Activated CD8-positive, alpha-beta T cell treated with anti-CD3 and anti-CD28 coated beads for 36 hours (primary cell): ENCODE measurements around the gene PARP16. TPM values are rescaled to one million over a fixed set of nuclear protein-coding genes. Genes with fewer than 3 reads are reported as not detected.
"Not testable (repeated sequence)": the region's sequence is repeated elsewhere in the genome, so short reads cannot be mapped to it uniquely, and the experiment has no call there.

Experiments
- ATAC-seq: fragments of 200-7000 bp; cut with Tn5 transposase; one replicate; pipeline ENCODE4 v1.10.0; 2021; ENCODE audit warnings: mild to moderate bottlenecking, moderate library complexity
- CTCF ChIA-PET: fragments of 350-600 bp; sonication (Branson Sonifier 250); formaldehyde crosslinking; loops from one replicate; lab custom pipeline; 2021; ENCODE audit warnings: antibody characterized with exemption; lab: Charles Lee
- POLR2A ChIA-PET: fragments of 350-600 bp; sonication (Branson Sonifier 250); formaldehyde crosslinking; loops from one replicate; lab custom pipeline; 2021; ENCODE audit warnings: antibody characterized with exemption; lab: Charles Lee
- DNase-seq: peaks from one replicate; pipeline ENCODE4 v3.0.0-alpha.2; 2020
- H3K27ac Mint-ChIP-seq: one replicate; pipeline ENCODE4 v1.8.0; 2021; ENCODE audit warnings: mild to moderate bottlenecking, mixed read lengths
- H3K27me3 Mint-ChIP-seq: one replicate; pipeline ENCODE4 v1.8.0; 2021; ENCODE audit warnings: mixed read lengths
- H3K36me3 Mint-ChIP-seq: one replicate; pipeline ENCODE4 v1.8.0; 2021; ENCODE audit warnings: low read depth, mixed read lengths
- H3K4me1 Mint-ChIP-seq: one replicate; pipeline ENCODE4 v1.8.0; 2021; ENCODE audit warnings: low read depth, mixed read lengths
- H3K4me3 Mint-ChIP-seq: one replicate; pipeline ENCODE4 v1.8.0; 2021; ENCODE audit warnings: mild to moderate bottlenecking, moderate library complexity, mixed read lengths
- H3K9me3 Mint-ChIP-seq: one replicate; pipeline ENCODE4 v1.8.0; 2021; ENCODE audit warnings: mixed read lengths
- CTCF ChIP-seq: fragments of 200-600 bp; IDR thresholded peaks from one replicate; pipeline ENCODE4 v1.8.0; 2022; ENCODE audit warnings: antibody characterized with exemption, mild to moderate bottlenecking
- intact Hi-C: fragments of 100-400 bp; cut with micrococcal nuclease; formaldehyde crosslinking; loops from one replicate; pipeline ENCODE4 v1.10.0; 2022
- total RNA-seq, 2 experiments: library from RNA; stranded (reverse); gene quantifications; one replicate each; pipeline ENCODE4 v1.2.3, GENCODE V29; 2021

Gene PARP16
- total RNA-seq, 2 experiments from 2014 or later: 17.9 to 20.5 TPM

- H3K27ac Mint-ChIP-seq: no peak overlapping the region
- H3K27me3 Mint-ChIP-seq: no peaks in the 10 kb centered on the region
- peaks cover 10% of the 10 kb centered on the region for H3K36me3 Mint-ChIP-seq
- ATAC-seq (no peak), DNase-seq (no peak)
- H3K4me1 Mint-ChIP-seq: peaks cover 16% of the 10 kb centered on the region
- no peak for TF ChIP-seq CTCF
- ChIA-PET POLR2A (interaction anchor here (0.6 to 1.1 kb wide), 2 partner anchors 10 to 60 kb away, joined by 3 read pairs; no protein-coding TSS in a partner anchor), CTCF (interaction anchor here (0.9 kb wide), 1 partner anchor 30 kb away, joined by 3 read pairs; no protein-coding TSS in a partner anchor)
- H3K9me3 Mint-ChIP-seq: no peaks in the 10 kb centered on the region
- H3K4me3 Mint-ChIP-seq: no peak overlapping the region
- intact Hi-C loops: no loop called here
Measured at GRCh38 chr15:65245096-65245856, 41.4 kb downstream of the PARP16 start.

GRCh38 chr15:65244638-65245037, 42.0 kb downstream of the PARP16 start:
- Mint-ChIP-seq H3K4me3 (no peak overlapping the region), H3K36me3 (peaks cover 10% of the 10 kb centered on the region), H3K27ac (no peak overlapping the region), H3K27me3 (no peaks in the 10 kb centered on the region), H3K4me1 (peaks cover 10% of the 10 kb centered on the region), H3K9me3 (no peaks in the 10 kb centered on the region)
- POLR2A ChIA-PET: no interaction called here
- CTCF ChIA-PET: no interaction called here
- ATAC-seq (no peak), DNase-seq (no peak)
- TF ChIP-seq CTCF: no peak
- intact Hi-C loops: no loop called here

GRCh38 chr15:65236443-65236842, 50.2 kb downstream of the PARP16 start:
- H3K36me3 Mint-ChIP-seq, H3K4me3 Mint-ChIP-seq, H3K4me1 Mint-ChIP-seq, CTCF ChIA-PET, DNase-seq, ATAC-seq, H3K9me3 Mint-ChIP-seq, H3K27me3 Mint-ChIP-seq, intact Hi-C loops, POLR2A ChIA-PET, H3K27ac Mint-ChIP-seq: not testable (repeated sequence)

- Mint-ChIP-seq H3K27me3 (no peaks in the 10 kb centered on the region), H3K27ac (no peak overlapping the region), H3K4me1 (peaks cover 5% of the 10 kb centered on the region), H3K9me3 (no peaks in the 10 kb centered on the region), H3K4me3 (no peak overlapping the region), H3K36me3 (no peaks in the 10 kb centered on the region)
- ATAC-seq (no peak), DNase-seq (no peak)
- ChIA-PET CTCF (no interaction called here), POLR2A (interaction anchor here (0.6 kb wide), 1 partner anchor 35 kb away, joined by 3 read pairs; no protein-coding TSS in a partner anchor)
- no peak for TF ChIP-seq CTCF
- intact Hi-C loops: no loop called here
Measured at GRCh38 chr15:65233696-65234095, 53.0 kb downstream of the PARP16 start.

- intact Hi-C loops: no loop called here
- POLR2A ChIA-PET: interaction anchor here (0.7 kb wide), 1 partner anchor 457 kb away, joined by 3 read pairs; no protein-coding TSS in a partner anchor
- H3K36me3 Mint-ChIP-seq: no peaks in the 10 kb centered on the region
- H3K9me3 Mint-ChIP-seq: no peaks in the 10 kb centered on the region
- no peaks in the 10 kb centered on the region for H3K27me3 Mint-ChIP-seq
- CTCF ChIA-PET: no interaction called here
- peaks cover 5% of the 10 kb centered on the region for H3K4me1 Mint-ChIP-seq
- ATAC-seq (no peak), DNase-seq (no peak)
- no peak overlapping the region for H3K27ac Mint-ChIP-seq
- H3K4me3 Mint-ChIP-seq: no peak overlapping the region
- TF ChIP-seq CTCF: no peak
Measured at GRCh38 chr15:65232520-65232919, 54.2 kb downstream of the PARP16 start.
